ENCODE results near the gene ATRIP.

DNA sequence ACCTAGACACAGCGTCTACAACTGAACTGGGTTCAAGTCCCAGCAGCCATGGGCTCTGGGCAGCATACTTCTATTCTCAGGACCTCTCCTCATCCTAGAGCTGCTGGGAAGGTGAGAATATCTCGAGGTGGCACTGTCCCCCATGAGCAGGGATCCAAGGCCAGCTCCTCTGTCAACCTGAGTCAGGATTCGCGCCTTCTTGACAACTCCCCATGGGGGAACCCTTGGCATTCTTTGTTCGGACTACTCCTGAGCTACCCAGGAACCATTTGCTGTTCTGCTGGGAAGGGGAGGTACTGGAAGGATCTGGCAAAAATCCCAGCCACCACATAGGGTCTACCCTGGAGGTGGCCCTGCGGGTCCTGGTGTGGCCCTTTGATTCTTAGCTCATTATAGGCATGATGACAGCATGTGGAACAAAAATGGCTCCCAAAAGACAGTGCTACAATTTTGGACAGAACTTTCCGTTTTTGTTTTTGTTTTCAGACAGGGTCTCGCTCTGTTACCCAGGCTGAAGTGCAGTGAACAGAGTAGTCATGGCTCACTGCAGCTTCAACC is 38.9 kb upstream of the ATRIP start:
- TF ChIP-seq CTCF (IDR thresholded peaks at IDR 0.05; ENCODE audit: low read length) (no peak), EZH2 (optimal IDR thresholded peaks at IDR 0.05; ENCODE audit: low read depth, low read length) (no peak)

Data from MM.1S (cell line).